MM.1S (cell line): ENCODE data around the gene TMC4.

ENCODE experiments used
- DNase-seq: peaks from one replicate; pipeline ENCODE4 v3.0.0-alpha.2; 2015
- H2AFZ ChIP-seq: fragments of 300-600 bp; sonication (generic); 2 replicates; pipeline ENCODE4 v1.6.0; 2016; ENCODE audit warnings: antibody characterized with exemption, low read length
- H3F3A ChIP-seq: fragments of 300-600 bp; sonication (generic); 2 replicates; pipeline ENCODE4 v1.6.1; 2016; ENCODE audit warnings: mild to moderate bottlenecking, antibody characterized with exemption, low read length, moderate library complexity, mixed read lengths; ENCODE audit not compliant: insufficient read depth
- H3K27ac ChIP-seq: fragments of 300-600 bp; sonication (generic); 2 replicates; pipeline ENCODE4 v1.5.1; 2016; ENCODE audit warnings: mild to moderate bottlenecking, low read length
- H3K27me3 ChIP-seq: fragments of 300-600 bp; sonication (generic); replicated peaks from 2 replicates; pipeline ENCODE4 v1.6.0; 2016; ENCODE audit warnings: low read length; ENCODE audit not compliant: insufficient read depth
- H3K36me3 ChIP-seq: fragments of 300-600 bp; sonication (generic); replicated peaks from 2 replicates; pipeline ENCODE4 v1.6.1; 2016; ENCODE audit warnings: mild to moderate bottlenecking, low read length, mixed read lengths; ENCODE audit not compliant: insufficient read depth
- H3K4me1 ChIP-seq: fragments of 300-600 bp; sonication (generic); 2 replicates; pipeline ENCODE4 v1.6.1; 2016; ENCODE audit warnings: low read length, mixed read lengths
- H3K4me2 ChIP-seq: fragments of 300-600 bp; sonication (generic); 2 replicates; pipeline ENCODE4 v1.6.0; 2016; ENCODE audit warnings: low read depth, low read length
- H3K4me3 ChIP-seq: fragments of 300-600 bp; sonication (generic); 2 replicates; pipeline ENCODE4 v1.5.1; 2016; ENCODE audit warnings: low read length, mixed read lengths
- H3K79me2 ChIP-seq: fragments of 300-600 bp; sonication (generic); 2 replicates; pipeline ENCODE4 v1.6.1; 2016; ENCODE audit warnings: mixed run types, low read length, mixed read lengths
- H3K9ac ChIP-seq: fragments of 300-600 bp; sonication (generic); 2 replicates; pipeline ENCODE4 v1.6.1; 2016; ENCODE audit warnings: low read length, mixed read lengths
- H3K9me2 ChIP-seq: fragments of 300-600 bp; sonication (generic); replicated peaks from 2 replicates; pipeline ENCODE4 v1.6.1; 2016; ENCODE audit warnings: mild to moderate bottlenecking, low read length, mixed read lengths; ENCODE audit not compliant: insufficient read depth
- H3K9me3 ChIP-seq: fragments of 300-600 bp; sonication (generic); replicated peaks from 2 replicates; pipeline ENCODE4 v1.6.1; 2016; ENCODE audit warnings: mild to moderate bottlenecking, low read length, mixed read lengths; ENCODE audit not compliant: insufficient read depth
- H4K20me1 ChIP-seq: fragments of 300-600 bp; sonication (generic); 2 replicates; pipeline ENCODE4 v1.6.1; 2016; ENCODE audit warnings: mild to moderate bottlenecking, low read length, moderate library complexity, mixed read lengths; ENCODE audit not compliant: insufficient read depth
- EZH2 ChIP-seq: fragments of 300-600 bp; sonication (generic); optimal IDR thresholded peaks from 2 replicates; pipeline ENCODE3; 2017; ENCODE audit warnings: low read depth, mild to moderate bottlenecking, antibody characterized with exemption, low read length, mixed read lengths
- EZH2phosphoT487 ChIP-seq: fragments of 300-600 bp; sonication (generic); IDR thresholded peaks from 2 replicates; pipeline ENCODE4 v1.6.1; 2018; ENCODE audit warnings: antibody characterized with exemption, low read length
- TF ChIP-seq, protein P1 (sequence below): fragments of 300-600 bp; sonication (generic); IDR thresholded peaks from 2 replicates; pipeline ENCODE4 v1.5.1; 2016; ENCODE audit warnings: antibody characterized with exemption, low read length, mixed read lengths

Gene TMC4

DNA sequence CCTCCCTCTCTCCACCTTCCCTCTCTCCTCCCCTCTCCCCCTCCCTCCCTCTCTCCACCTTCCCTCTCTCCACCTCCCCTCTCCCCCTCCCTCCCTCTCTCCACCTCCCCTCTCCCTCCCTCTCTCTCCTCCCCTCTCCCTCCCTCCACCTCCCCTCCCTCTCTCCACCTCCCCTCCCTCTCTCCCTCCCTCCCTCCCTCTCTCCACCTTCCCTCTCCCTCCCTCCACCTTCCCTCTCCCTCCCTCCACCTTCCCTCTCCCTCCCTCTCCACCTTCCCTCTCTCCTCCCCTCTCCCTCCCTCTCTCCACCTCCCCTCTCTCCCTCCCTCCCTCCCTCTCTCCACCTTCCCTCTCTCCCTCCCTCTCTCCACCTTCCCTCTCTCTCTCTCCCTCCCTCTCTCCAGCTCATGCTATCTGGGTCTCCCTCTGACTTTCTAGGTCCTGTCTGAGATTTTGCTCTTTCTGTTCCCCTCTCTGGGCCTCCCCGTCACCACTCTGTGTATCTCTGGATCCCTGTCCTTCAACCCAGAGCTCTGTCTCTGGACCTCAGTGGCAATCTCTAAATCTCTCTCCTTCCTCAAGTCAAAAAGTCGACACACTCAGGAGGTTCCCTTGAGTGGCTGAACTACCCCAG lies 38.9 kb downstream of the TMC4 start:
- DNase-seq = no peak
- Histone ChIP-seq H3K4me3 (no peak overlapping the region), H3K27me3 (no peaks in the 10 kb centered on the region), H4K20me1 (no peaks in the 10 kb centered on the region), H2AFZ (no peak overlapping the region), H3F3A (no peaks in the 10 kb centered on the region), H3K36me3 (no peaks in the 10 kb centered on the region), H3K4me1 (peaks cover 9% of the 10 kb centered on the region), H3K9me2 (no peaks in the 10 kb centered on the region), H3K27ac (no peak overlapping the region), H3K79me2 (peaks cover 15% of the 10 kb centered on the region), H3K9me3 (no peaks in the 10 kb centered on the region), H3K9ac (no peak overlapping the region), H3K4me2 (no peak overlapping the region)
- TF ChIP-seq, protein P1, sequence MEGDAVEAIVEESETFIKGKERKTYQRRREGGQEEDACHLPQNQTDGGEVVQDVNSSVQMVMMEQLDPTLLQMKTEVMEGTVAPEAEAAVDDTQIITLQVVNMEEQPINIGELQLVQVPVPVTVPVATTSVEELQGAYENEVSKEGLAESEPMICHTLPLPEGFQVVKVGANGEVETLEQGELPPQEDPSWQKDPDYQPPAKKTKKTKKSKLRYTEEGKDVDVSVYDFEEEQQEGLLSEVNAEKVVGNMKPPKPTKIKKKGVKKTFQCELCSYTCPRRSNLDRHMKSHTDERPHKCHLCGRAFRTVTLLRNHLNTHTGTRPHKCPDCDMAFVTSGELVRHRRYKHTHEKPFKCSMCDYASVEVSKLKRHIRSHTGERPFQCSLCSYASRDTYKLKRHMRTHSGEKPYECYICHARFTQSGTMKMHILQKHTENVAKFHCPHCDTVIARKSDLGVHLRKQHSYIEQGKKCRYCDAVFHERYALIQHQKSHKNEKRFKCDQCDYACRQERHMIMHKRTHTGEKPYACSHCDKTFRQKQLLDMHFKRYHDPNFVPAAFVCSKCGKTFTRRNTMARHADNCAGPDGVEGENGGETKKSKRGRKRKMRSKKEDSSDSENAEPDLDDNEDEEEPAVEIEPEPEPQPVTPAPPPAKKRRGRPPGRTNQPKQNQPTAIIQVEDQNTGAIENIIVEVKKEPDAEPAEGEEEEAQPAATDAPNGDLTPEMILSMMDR = no peak
- TF ChIP-seq EZH2 (no peak), EZH2phosphoT487 (no peak)

DNA sequence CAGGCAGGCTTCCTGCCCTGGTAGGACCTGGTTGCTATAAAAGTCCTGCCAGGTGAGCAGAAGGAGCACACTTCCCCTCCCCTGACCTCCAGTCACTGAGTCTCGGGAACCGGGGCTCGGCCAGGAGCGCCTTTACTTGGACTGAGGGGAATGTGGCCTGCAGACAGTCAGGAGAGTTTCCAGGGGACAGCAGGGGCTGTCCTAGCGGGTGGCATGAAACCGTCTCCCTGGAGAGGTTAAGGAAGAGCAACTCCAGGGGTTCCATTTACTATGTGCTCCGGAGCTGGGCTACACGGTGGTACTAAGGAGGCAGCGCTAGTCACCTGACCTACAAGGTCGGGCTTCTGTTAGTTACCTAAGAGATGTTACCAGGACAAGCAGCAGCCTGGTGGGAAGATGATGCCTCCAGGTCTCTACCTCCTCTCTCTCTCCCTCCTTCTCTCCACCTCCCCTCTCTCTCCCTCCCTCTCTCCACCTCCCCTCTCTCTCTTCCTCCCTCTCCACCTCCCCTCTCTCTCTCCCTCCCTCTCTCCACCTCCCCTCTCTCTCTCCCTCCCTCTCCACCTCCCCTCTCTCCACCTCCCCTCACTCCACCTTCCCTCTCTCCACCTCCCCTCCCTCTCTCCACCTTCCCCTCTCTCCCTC lies 39.5 kb downstream of the TMC4 start:
- Histone ChIP-seq H3K4me2 (no peak overlapping the region), H3K4me1 (peaks cover 4% of the 10 kb centered on the region; the same call in 1 of the 2 replicates), H3K79me2 (peaks cover 8% of the 10 kb centered on the region), H4K20me1 (no peaks in the 10 kb centered on the region), H3K9me2 (no peaks in the 10 kb centered on the region), H2AFZ (no peak overlapping the region), H3K4me3 (no peak overlapping the region), H3K27ac (no peak overlapping the region), H3K27me3 (no peaks in the 10 kb centered on the region), H3K36me3 (no peaks in the 10 kb centered on the region), H3K9me3 (no peaks in the 10 kb centered on the region), H3K9ac (no peak overlapping the region), H3F3A (no peaks in the 10 kb centered on the region)
- DNase-seq = peak; percentile 38
- TF ChIP-seq, protein P1 = no peak
- TF ChIP-seq EZH2phosphoT487 = no peak
- no peak for TF ChIP-seq EZH2

DNA sequence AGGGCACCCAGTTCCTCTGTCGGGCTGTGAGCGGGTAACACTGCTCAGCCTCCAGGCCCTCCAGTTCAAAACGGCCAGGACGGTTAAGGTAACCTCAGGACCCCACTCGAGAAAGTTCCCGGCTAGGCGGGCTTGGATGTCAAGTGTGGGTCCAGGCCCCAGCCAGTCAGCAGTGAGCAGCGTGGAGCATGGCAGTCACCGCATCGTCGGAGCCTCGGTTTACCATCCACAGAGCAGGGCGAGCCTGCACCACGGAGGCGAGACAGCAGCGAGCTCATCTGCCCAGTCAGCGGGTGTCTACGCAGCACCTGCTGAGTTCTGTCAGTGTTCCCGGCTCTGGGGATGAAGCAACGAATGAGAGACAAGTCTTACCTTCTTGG lies 43.4 kb downstream of the TMC4 start:
- no peaks in the 10 kb centered on the region for H4K20me1 ChIP-seq
- TF ChIP-seq, protein P1 = no peak
- no peak for TF ChIP-seq EZH2phosphoT487
- TF ChIP-seq EZH2 = no peak

More for the DNA sequence above, 43.4 kb downstream of the TMC4 start:
- Histone ChIP-seq H3K9me2 (no peaks in the 10 kb centered on the region), H3K4me2 (no peak overlapping the region), H3K9me3 (no peaks in the 10 kb centered on the region), H3F3A (no peaks in the 10 kb centered on the region), H3K27me3 (no peaks in the 10 kb centered on the region), H3K27ac (no peak overlapping the region), H3K4me3 (no peak overlapping the region), H3K9ac (no peak overlapping the region), H3K79me2 (no peaks in the 10 kb centered on the region), H3K36me3 (no peaks in the 10 kb centered on the region), H3K4me1 (no peaks in the 10 kb centered on the region), H2AFZ (no peak overlapping the region)
- DNase-seq = no peak
